B cell (primary cell): ENCODE measurements around the gene PRIM2. TPM values are rescaled to one million over a fixed set of nuclear protein-coding genes. Genes with fewer than 3 reads are reported as not detected.
"Not testable (repeated sequence)": the region's sequence is repeated elsewhere in the genome, so short reads cannot be mapped to it uniquely, and the experiment has no call there.

Experiments used
- ATAC-seq: fragments of 200-7000 bp; cut with Tn5 transposase; one replicate; pipeline ENCODE4 v1.10.0; 2021; ENCODE audit warnings: low read depth, mild to moderate bottlenecking, moderate number of reproducible peaks, moderate library complexity
- CTCF ChIA-PET: fragments of 350-600 bp; sonication (Branson Sonifier 250); formaldehyde crosslinking; loops from one replicate; lab custom pipeline; 2021; ENCODE audit warnings: antibody characterized with exemption, inconsistent platforms; lab: Charles Lee
- POLR2A ChIA-PET: fragments of 350-600 bp; sonication (Branson Sonifier 250); formaldehyde crosslinking; loops from one replicate; lab custom pipeline; 2021; ENCODE audit warnings: antibody characterized with exemption; lab: Charles Lee
- DNase-seq: peaks from one replicate; pipeline ENCODE4 v3.0.0; 2013
- H2AFZ ChIP-seq: 2 replicates; pipeline ENCODE4 v1.6.1; 2012; ENCODE audit warnings: mild to moderate bottlenecking, low read depth, low read length; ENCODE audit not compliant: insufficient read depth, poor library complexity, severe bottlenecking
- H3K27ac ChIP-seq, 2 donors: 1 replicate in 1 of 2; 2 replicates in 1 of 2; pipeline ENCODE4 v1.5.1; 2012 to 2013; ENCODE audit warnings: low read length in 2 of 2, mild to moderate bottlenecking in 2 of 2, moderate library complexity in 1 of 2
- H3K27me3 ChIP-seq, 4 experiments: fragments of 200-600 bp in 1 of 4; sonication (generic) in 1 of 4; replicated peaks in 1 of 4; 1 replicate in 2 of 4; 2 replicates in 2 of 4; pipeline versions ENCODE4 v1.6.1 to v1.7.0; 2013 to 2016; ENCODE audit warnings: low read length in 3 of 4, mild to moderate bottlenecking in 2 of 4, mixed read lengths in 1 of 4, moderate library complexity in 1 of 4; ENCODE audit not compliant: insufficient read depth in 4 of 4, control insufficient read depth in 3 of 4; ENCODE audit errors: control extremely low read depth in 1 of 4
- H3K36me3 ChIP-seq, 2 experiments: replicated peaks in 1 of 2; 1 replicate in 1 of 2; 2 replicates in 1 of 2; pipeline versions ENCODE4 v1.6.1 to v1.7.1; 2013; ENCODE audit warnings: low read length in 1 of 2; ENCODE audit not compliant: insufficient read depth in 2 of 2, control insufficient read depth in 1 of 2; ENCODE audit errors: control extremely low read depth in 1 of 2, extremely low read depth in 1 of 2
- H3K4me1 ChIP-seq, 2 donors: fragments of 200-600 bp in 1 of 2; sonication (generic) in 1 of 2; 1 replicate in 1 of 2; 2 replicates in 1 of 2; pipeline versions ENCODE4 v1.5.1 to v1.6.1; 2013 to 2017; ENCODE audit warnings: low read length in 2 of 2; ENCODE audit not compliant: control insufficient read depth in 2 of 2, insufficient read depth in 2 of 2
- H3K4me2 ChIP-seq: replicated peaks from 2 replicates; pipeline ENCODE3; 2012; ENCODE audit warnings: mild to moderate bottlenecking, low read depth, low read length; ENCODE audit not compliant: poor library complexity, severe bottlenecking
- H3K4me3 ChIP-seq, 5 experiments: fragments of 200-600 bp in 1 of 5; sonication (generic) in 1 of 5; 1 replicate in 3 of 5; 2 replicates in 2 of 5; pipeline versions ENCODE4 v1.5.1 to v1.7.0; 2011 to 2016; ENCODE audit warnings: low read length in 4 of 5, mild to moderate bottlenecking in 4 of 5, low read depth in 2 of 5, control low read depth in 1 of 5, moderate library complexity in 1 of 5; ENCODE audit not compliant: insufficient read depth in 1 of 5; ENCODE audit errors: control extremely low read depth in 1 of 5, extremely low read depth in 1 of 5
- H3K79me2 ChIP-seq: fragments of 200-600 bp; sonication (generic); one replicate; pipeline ENCODE4 v1.6.0; 2016; ENCODE audit warnings: low read length; ENCODE audit not compliant: control insufficient read depth, insufficient read depth
- H3K9ac ChIP-seq: fragments of 200-600 bp; sonication (generic); 2 replicates; pipeline ENCODE4 v1.6.1; 2017; ENCODE audit warnings: mild to moderate bottlenecking, low read length, moderate library complexity
- H3K9me3 ChIP-seq, 3 donors: one replicate each; pipeline versions ENCODE4 v1.6.1 to v1.7.1; 2013; ENCODE audit warnings: low read length in 2 of 3; ENCODE audit not compliant: control insufficient read depth in 2 of 3, insufficient read depth in 1 of 3; ENCODE audit errors: control extremely low read depth in 1 of 3
- H4K20me1 ChIP-seq: 2 replicates; pipeline ENCODE4 v1.6.0; 2012; ENCODE audit warnings: mild to moderate bottlenecking, low read length; ENCODE audit not compliant: insufficient read depth, control insufficient read depth, poor library complexity, severe bottlenecking
- H3K27ac Mint-ChIP-seq: one replicate; pipeline ENCODE4 v1.8.0; 2021; ENCODE audit warnings: mixed read lengths
- H3K27me3 Mint-ChIP-seq: one replicate; pipeline ENCODE4 v1.8.0; 2021; ENCODE audit warnings: mixed read lengths
- H3K4me1 Mint-ChIP-seq: one replicate; pipeline ENCODE4 v1.8.0; 2021; ENCODE audit warnings: mixed read lengths
- H3K4me3 Mint-ChIP-seq: one replicate; pipeline ENCODE4 v1.8.0; 2021; ENCODE audit warnings: mixed read lengths
- H3K9me3 Mint-ChIP-seq: one replicate; pipeline ENCODE4 v1.8.0; 2022; ENCODE audit warnings: mixed read lengths; ENCODE audit not compliant: insufficient read depth
- whole genome bisulfite sequencing: methylation state at CpG from one replicate; pipeline ENCODE4 v1.1.5; 2013; ENCODE audit warnings: missing lambda C conversion rate; ENCODE audit not compliant: insufficient coverage; 5-methylcytosine and 5-hydroxymethylcytosine counted together
- intact Hi-C: fragments of 100-400 bp; cut with micrococcal nuclease; formaldehyde crosslinking; loops from one replicate; pipeline ENCODE4 v1.10.0; 2022
- polyA plus RNA-seq: library from polyadenylated mRNA; depleted of rRNA; stranded (reverse); fragments of >200 nt; gene quantifications from 2 replicates; pipeline ENCODE4 v1.2.3, GENCODE V29; 2012
- total RNA-seq, 2 donors: library from RNA; stranded (reverse); fragments of 120-200 nt in 1 of 2; gene quantifications; 1 replicate in 1 of 2; 2 replicates in 1 of 2; pipeline versions ENCODE4 v1.2.3 to v1.2.4, GENCODE V29; 2013 to 2022

The PRIM2 gene
- total and polyA plus RNA-seq, 2 donors (not counting 1 experiment from before 2014, with no cell fraction given) = 5.2 to 21.0 TPM

DNA sequence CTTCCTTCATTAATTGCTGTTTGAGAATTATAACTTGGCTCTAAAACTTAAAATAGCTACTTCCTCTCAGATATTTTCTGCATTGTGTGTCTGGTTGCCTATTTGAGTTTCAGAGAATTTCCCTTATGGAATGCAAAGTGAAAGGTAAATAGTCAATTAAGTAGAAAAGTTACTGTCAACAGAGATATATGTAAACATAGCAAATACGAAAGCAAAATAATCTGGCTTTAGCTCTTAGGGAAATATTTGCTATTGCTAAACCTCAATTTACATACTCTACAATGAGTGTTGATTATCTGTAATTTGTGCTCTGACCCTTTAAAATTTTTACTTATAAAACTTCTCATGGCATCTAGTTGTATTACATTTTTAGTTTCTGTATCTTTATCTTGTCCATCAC is 54.3 kb downstream of the PRIM2 start:
- H3K4me1 Mint-ChIP-seq = peaks cover 14% of the 10 kb centered on the region
- H3K27me3 Mint-ChIP-seq, H4K20me1 ChIP-seq, H3K79me2 ChIP-seq, H3K9me3 ChIP-seq, H3K4me1 ChIP-seq, H3K27ac Mint-ChIP-seq, H3K9me3 Mint-ChIP-seq, H3K27ac ChIP-seq, CTCF ChIA-PET, H3K4me2 ChIP-seq, POLR2A ChIA-PET, H3K4me3 Mint-ChIP-seq, H3K27me3 ChIP-seq, intact Hi-C loops, H3K4me3 ChIP-seq, H3K9ac ChIP-seq, DNase-seq, H2AFZ ChIP-seq, ATAC-seq, H3K36me3 ChIP-seq: not testable (repeated sequence)
- no CpG with 5 or more reads among the region's 1 CpG for WGBS

DNA sequence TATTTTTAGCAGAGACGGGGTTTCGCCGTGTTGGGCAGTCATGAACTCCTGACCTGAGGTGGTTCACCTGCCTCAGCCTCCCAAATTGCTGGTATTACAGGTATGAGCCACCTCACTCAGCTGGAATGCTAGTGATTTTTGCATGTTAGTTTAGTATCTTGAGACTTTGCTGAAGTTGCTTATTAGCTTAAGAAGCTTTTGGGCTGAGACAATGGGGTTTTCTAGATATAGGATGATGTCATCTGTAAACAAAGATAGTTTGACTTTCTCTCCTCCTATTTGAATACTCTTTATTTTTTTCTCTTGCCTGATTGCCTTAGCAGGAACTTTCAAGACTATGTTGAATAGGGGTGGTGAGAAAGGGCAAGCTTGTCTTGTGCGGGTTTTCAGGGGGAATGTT is 57.3 kb downstream of the PRIM2 start:
- H4K20me1 ChIP-seq, H2AFZ ChIP-seq, H3K9me3 Mint-ChIP-seq, ATAC-seq, H3K36me3 ChIP-seq, H3K79me2 ChIP-seq, intact Hi-C loops, CTCF ChIA-PET, H3K9me3 ChIP-seq, H3K4me2 ChIP-seq, H3K27ac Mint-ChIP-seq, H3K4me3 Mint-ChIP-seq, H3K4me1 ChIP-seq, H3K27me3 ChIP-seq, H3K27ac ChIP-seq, DNase-seq, H3K27me3 Mint-ChIP-seq, H3K9ac ChIP-seq, H3K4me3 ChIP-seq, POLR2A ChIA-PET: not testable (repeated sequence)
- 94% methylated on average over 3 of the region's 4 CpGs for WGBS
- peaks cover 14% of the 10 kb centered on the region for H3K4me1 Mint-ChIP-seq

DNA sequence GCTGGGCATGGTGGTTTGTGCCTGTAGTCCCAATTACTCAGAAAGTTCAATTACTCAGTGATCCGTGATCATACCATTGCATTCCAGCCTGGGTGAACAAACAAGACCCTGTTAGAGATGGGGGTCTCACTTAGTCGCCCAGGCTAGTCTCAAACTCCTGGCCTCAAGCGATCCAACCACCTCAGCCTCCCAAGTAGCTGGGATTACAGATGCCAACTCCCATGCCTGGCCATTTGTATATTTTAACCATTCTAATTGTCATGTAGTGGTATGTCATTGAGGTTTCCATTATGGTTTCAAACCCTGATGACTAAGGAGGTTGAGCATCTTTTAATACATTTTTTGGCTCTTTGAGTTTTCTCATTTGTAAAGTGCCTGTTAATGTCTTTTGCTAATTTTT is 58.7 kb downstream of the PRIM2 start:
- H3K4me1 Mint-ChIP-seq = peaks cover 13% of the 10 kb centered on the region
- POLR2A ChIA-PET, H3K27ac Mint-ChIP-seq, H3K27ac ChIP-seq, H3K9ac ChIP-seq, H3K4me1 ChIP-seq, H3K4me3 ChIP-seq, ATAC-seq, H2AFZ ChIP-seq, H3K27me3 ChIP-seq, H3K36me3 ChIP-seq, H3K9me3 Mint-ChIP-seq, H3K4me3 Mint-ChIP-seq, H3K79me2 ChIP-seq, intact Hi-C loops, H3K4me2 ChIP-seq, DNase-seq, H4K20me1 ChIP-seq, H3K9me3 ChIP-seq, H3K27me3 Mint-ChIP-seq, CTCF ChIA-PET: not testable (repeated sequence)
- WGBS = no CpG with 5 or more reads among the region's 3 CpGs

DNA sequence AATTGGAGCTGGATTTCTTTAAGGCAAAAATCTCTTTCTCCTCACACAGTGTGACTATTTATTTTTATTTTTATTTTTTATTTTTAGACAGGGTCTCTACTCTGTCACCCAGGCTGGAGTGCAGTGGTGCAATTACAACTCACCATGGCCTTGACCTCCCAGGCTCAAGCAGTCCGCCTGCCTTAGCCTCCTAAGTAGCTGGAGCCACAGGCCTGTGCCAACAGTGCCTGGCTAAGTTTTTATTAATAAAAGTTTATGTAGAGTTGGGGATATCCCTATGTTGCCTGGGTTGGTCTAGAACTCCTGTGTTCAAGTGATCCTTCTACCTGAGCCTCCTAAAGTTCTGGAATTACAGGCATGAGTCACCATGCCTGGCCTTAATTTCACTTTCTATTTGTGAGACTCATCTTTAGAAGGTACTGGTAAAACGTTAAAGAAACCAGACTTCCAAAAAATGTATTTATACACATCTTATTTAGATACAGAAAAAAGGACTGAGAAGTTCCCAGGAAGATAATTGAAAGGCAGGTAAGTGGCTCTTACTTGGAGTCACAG is 71.7 kb downstream of the PRIM2 start:
- WGBS = no CpG with 5 or more reads among the region's 2 CpGs
- H3K9ac ChIP-seq, H3K79me2 ChIP-seq, POLR2A ChIA-PET, H3K27me3 Mint-ChIP-seq, H3K27ac ChIP-seq, H3K4me2 ChIP-seq, H2AFZ ChIP-seq, H3K9me3 Mint-ChIP-seq, CTCF ChIA-PET, H3K27me3 ChIP-seq, ATAC-seq, H3K36me3 ChIP-seq, H3K4me1 ChIP-seq, DNase-seq, H3K4me3 Mint-ChIP-seq, H3K27ac Mint-ChIP-seq, H4K20me1 ChIP-seq, intact Hi-C loops, H3K9me3 ChIP-seq, H3K4me3 ChIP-seq: not testable (repeated sequence)
- peaks cover 15% of the 10 kb centered on the region for H3K4me1 Mint-ChIP-seq
